CD4-positive, alpha-beta T cell treated with Interleukin-21 for 1 hour (primary cell): ENCODE data around the gene CCDC28A.

ENCODE experiments used
- DNase-seq: peaks from one replicate; pipeline ENCODE4 v3.0.0-alpha.2; 2020

Gene CCDC28A

DNA sequence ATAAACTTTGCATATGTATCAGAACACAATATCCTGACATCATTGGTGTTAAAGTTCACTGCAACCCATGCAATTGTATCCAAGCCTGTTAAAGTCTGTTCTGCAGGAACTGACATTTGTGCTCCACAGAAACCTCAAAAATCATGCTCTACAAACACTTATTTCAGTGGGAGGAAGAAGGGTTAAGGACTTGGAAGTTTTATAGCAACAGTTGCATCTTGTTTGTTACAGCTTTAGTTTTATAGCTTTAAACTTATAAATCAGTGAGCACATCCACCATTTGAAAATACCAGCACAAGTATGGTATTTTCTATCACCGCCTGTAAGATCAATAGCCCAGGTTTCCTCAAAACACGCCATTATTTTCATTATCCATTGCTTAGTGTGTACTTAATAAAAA lies 23.2 kb downstream of the CCDC28A start:
- DNase-seq: no peak

DNA sequence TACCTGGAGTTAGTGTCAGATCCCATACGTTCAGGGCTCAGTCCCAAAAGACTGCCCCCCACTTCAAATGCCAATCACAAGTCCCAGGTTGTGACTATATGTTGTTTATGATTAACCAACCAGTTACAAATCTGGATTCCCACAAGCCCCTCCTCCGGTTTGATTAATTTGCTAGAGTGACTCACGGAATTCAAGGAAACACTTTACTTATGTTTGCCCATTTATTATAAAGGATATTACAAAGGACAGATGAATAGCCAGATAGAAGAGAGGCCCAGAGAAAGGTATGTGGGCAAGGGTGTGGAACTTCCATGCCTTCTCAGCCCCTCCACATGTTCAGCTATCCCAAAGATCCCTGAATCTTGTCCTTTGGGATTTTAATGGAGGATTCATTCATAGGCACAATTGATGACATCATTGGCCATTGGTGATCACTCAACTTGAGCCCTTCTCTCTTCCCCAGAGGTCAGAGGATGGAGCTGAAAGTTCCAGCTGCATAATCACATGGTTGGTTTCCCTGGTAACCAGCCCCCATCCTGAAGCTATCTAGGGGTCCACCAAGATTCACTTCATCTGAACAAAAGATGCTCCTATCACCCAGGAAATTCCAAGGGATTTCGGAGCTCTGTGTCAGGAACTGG lies 24.4 kb downstream of the CCDC28A start:
- DNase-seq: no peak

DNA sequence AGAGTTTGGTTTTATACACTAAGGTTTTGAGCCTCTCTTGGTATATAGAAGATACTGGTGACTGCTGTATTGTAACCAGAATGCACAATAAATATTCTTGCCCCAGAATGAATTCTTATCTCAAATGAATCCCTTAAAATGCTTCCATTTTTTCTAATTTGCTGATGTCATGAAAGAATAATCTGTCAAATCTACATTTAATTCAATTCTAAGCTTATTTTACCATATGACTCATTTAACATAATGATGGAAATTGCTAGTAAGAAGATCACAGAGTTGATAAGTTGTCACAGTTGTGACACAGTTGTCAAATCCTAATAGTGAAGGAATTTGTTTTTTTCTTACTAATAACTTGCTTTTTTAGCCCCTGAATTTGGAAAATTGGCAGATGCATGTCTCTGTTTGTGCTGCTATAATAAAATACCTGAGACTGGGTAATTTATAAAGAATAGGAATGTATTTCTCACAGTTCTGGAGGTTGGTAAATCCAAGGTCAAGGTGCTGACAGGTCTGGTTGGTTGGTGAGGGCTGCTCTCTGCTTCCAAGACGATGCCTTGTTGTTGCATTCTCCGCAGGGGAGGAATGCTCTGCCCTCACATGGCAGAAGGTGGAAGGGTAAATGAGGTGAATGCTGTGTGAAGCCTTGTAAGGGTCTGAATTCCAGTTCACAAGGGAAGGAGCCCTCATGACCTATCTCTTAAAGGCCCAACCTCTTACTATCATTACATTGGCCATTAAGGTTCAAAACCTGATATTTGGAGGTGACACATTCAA lies 27.0 kb downstream of the CCDC28A start:
- no peak for DNase-seq

DNA sequence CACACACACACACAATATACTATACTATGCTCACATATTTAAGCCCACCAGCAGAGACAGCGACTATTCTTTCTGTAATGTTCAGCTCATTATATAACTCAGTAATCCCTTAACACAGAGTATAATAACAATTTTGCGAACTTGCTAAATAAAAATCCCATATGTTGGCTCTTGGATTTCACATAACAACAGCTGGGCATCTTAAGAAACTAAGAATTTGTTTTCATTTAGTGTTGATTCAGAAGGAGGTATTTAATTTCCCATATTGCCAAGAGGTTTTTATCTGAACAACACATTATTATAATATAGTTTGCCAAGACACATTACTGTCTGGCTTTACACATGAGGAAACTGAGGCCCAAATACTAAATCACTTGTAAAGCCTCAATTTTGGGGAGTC lies 29.8 kb downstream of the CCDC28A start:
- DNase-seq: no peak

DNA sequence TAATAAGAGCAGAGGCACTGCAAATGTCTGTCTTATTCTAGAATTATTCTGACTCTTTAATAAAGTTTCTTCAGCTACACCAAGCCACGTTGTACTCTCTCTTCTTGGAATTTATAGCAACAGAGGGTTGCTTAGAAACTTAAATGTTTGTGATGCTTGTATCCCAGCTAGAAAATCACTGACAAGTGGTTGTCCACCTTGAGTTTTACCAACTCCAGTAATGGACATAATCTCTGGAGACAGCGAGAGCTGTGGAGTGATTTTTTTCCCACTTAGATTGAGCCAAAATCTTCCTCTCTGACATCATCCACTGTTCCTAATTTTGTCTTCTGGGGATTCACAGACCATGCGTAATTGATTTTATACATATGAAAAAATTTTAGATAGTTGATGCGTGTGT lies 30.3 kb downstream of the CCDC28A start:
- no peak for DNase-seq

- no peak for DNase-seq
Observed at GRCh38 chr6:138805016-138805765, 31.6 kb downstream of the CCDC28A start.

GRCh38 chr6:138806889-138807288 lies 33.3 kb downstream of the CCDC28A start:
- no peak for DNase-seq

DNA sequence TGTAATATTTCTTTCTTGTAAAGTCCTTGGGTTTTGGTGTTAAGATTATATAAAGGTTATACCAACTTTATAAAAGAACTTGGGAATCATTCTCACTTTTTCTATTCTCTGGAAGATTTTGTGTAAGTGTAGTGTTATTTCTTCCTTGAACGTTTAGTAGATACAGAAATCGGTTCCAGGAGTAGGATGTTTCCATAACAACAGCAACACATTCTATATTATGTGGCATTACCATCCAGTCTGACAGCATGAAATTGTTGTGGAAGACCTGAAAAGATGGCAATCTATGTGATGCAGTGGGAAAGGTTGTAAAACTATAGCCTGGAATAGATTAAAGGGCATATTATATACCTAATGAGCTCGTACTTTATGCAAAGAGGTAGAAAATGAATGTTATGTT lies 36.1 kb downstream of the CCDC28A start:
- DNase-seq: no peak

DNA sequence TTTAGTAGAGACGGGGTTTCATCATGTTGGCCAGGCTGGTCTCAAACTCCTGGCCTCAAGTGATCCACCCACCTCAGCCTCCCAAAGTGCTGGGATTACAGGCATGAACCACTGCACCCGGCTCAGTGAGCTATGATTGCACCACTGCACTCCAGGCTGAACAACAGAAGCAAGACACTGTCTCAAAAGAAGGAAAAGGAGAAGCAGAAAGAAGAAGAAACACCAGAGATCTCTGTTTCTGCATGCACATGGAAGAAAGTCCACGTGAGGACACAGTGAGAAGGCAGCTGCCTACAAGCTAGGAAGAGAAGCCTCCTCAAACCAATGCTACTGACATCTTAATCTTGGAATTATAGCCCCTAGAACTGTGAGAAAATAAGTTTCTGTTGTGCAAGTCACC lies 38.3 kb downstream of the CCDC28A start:
- DNase-seq: no peak

DNA sequence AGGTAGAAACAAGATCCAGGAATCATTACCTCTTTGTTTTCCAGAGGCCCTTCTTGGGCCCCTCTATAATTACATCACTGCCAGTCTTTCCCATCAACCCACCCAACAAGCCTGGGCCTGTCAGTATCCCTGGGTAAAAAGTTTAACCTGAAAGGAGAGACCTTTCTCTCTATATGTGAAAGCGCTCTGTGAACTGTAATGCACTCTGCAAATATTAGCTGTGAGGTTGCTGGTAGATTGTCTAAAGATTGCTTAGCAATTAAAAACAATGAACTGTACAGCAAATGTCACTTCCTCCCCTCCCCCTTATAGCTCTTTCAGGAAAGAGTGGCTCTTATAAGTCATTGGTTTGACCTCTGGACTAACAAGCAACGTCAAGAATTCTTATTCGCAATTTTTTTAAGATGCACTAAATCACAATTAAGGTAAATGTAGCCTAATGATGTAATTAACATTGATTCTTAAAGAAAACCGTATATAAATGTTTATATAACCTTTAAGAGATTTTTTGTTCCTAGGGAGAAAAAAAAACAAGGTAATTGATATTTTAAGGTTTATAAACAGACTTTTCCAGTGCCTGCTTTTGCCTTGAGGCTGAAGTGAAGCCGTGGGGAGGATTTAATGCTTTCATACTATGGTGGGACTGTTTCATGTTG lies 40.7 kb downstream of the CCDC28A start:
- no peak for DNase-seq

- DNase-seq: no peak
Observed at GRCh38 chr6:138815221-138815620, 41.7 kb downstream of the CCDC28A start.

DNA sequence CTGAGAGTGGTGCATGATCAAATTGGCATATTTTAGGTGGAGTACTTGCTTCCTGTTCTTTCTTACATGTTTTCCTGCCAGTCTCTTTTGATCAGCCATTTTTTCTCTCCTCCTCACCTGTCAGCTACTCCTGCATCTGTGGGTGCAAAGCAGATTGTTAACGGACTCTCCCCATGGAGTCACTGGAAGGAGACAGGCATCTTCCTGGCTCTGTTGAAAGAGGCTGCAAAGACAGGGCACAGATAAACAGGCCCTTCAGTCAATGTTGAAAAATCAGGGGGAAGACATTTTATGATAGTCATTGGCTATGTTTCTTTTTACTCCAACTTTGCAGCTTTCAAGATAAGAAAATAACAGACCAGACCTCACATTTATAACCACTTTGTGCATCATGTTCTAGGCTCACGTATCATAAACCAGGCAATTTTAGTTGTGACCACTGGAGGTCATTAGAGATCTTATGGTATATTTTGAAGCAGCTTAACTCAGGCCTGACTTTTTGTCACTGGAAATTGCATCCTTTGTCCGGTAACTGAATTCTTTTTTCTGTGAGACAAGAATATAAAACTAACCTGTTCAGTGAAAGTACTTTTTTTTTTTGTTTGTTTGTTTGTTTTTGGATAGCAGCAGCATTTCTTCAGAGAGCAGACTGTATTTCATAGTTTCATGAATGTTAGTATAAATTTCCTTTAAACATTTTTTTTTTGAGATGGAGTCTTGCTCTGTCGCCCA lies 42.4 kb downstream of the CCDC28A start:
- peak; percentile 55 for DNase-seq

GRCh38 chr6:138817799-138818198 lies 44.2 kb downstream of the CCDC28A start:
- DNase-seq: no peak

DNA sequence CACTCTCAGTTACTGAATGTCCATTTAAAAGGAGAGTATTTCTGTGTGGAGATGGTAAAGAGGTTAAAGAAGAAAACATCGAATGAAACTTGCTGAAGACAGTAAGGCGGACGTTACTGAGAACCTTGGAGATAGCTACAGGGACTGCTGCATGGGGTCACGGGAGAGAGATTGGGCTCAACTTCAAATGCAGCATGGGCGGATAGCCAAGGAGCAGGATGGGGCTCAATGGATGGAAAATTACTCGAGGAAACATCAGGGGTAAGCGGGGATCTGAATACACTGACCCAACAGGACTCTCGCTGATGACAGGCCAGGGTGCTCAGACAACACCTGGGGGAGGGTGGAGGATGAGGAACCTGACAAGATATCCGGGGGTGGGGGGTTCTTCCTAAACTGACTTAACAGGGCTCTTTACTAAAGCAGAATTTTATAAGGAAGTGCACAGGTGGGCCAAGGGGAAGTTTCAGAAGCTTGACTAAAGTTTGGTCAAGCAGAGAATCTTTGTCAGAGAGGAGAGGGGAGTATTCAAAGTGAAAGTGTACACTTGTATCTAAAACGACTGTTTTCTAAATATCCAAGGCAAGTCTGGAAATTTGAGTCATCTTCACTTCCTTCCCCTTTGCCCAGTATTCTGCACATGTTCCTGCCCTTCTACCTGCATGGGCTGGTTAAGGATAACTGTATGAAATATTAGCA lies 45.1 kb downstream of the CCDC28A start:
- no peak for DNase-seq

DNA sequence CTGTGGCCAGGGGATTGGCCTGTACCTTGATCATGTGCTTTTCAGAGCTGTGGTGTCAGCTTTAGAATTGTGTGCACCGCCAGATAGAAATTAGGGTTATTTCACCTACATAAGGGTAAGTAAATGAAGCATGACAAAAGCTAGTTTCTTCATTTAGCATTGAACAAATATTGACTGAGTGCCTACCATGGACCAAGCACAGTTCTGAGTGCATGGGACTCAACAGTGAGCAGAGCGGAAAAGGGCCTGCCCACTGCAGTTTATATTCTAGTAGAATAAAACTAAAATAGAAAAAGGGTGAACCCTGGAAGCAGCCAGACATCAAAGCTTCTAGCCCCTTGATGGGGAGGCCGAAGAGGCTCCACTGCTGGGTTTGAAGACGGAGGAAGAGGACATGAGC lies 48.0 kb downstream of the CCDC28A start:
- no peak for DNase-seq

DNA sequence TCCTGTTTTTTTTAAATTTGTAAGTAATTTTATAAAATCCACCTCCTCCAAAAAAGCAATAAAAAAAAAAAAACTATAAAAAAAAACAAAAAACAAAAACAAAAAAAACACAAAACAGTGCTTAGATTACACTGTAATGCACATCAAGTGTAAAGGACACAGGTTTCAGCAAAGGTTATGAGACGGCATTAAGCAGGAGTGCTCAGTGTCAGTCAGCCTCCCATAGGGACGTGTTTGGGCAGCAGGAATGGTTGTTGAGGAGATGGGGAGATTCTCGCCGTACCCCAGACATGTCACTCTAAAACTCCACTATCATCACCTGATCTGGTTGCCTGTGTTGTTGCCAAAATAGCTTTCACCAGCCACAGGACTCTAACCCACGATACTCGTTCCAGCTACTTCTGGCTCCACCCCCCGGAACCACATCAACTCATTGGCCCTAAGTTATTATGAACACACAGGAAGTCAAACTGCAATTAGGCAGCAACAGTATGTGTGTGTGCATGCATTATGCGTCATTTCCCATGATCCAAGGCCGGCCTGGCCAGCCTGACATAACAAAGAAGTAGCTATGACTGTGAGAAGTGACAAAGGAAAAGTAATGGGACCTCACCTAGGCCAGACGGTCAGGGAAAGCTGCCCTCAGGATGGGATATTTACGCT lies 51.0 kb downstream of the CCDC28A start:
- DNase-seq: no peak

GRCh38 chr6:138830248-138830647 lies 56.7 kb downstream of the CCDC28A start:
- no peak for DNase-seq

DNA sequence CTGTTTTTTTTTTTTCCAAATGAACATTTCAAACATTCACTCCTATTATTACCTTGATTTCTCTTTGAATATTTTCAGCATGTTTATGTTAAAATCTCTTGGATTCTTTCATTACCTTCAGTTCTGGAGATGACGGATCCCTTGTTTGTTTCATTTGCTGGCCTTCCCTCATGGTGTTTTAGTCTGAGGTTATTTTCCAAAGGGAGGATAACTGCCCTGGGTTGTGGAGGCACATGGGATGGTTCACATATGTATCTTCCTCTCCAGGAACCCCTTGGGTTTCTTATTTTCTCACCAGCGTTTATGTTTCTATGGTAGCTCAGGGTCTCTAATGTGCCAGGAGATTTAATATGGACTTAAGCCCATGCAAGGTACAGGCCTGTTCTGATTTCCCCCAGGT lies 58.6 kb downstream of the CCDC28A start:
- DNase-seq: no peak

- no peak for DNase-seq
Observed at GRCh38 chr6:138833816-138834539, 60.4 kb downstream of the CCDC28A start.

DNA sequence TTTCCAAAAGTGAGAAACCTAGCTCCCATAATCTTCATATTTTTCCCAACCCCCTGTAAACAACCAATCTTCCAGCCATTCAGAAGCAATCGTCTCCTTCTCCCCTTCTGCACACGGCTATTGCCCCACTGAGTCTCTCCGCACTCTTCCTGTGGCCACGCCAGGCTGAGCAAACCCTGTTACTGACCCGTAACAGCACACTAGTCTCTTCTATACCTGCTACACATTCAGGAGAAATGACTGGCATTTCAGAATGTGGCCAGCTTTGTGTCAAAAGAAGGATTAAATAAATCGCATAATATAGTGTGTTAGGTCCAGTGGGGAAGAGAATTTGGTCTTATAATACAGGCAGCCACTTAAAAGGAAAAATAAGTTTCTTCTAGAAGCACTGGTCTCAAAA lies 63.7 kb downstream of the CCDC28A start:
- DNase-seq: no peak
